ENCODE measurements around the gene SYN1.

Gene SYN1

GRCh38 chrX:47587906-47588735, 31.5 kb downstream of the SYN1 start:
- Histone ChIP-seq H3K9me3 (ENCODE audit: low read length) (no peaks in the 10 kb centered on the region), H3K27me3 (ENCODE audit: control insufficient read depth in 1 of 2, insufficient read depth in 2 of 2, low read length in 2 of 2) (no peaks in the 10 kb centered on the region), H3K9ac (ENCODE audit: low read length) (no peak overlapping the region), H3K27ac (ENCODE audit: low read depth, low read length) (no peak overlapping the region), H3K4me1 (ENCODE audit: insufficient read depth, low read length) (no peaks in the 10 kb centered on the region), H3K36me3 (ENCODE audit: insufficient read depth, low read length) (no peaks in the 10 kb centered on the region), H3K4me3 (ENCODE audit: low read depth in 1 of 2, low read length in 2 of 2) (no peak overlapping the region)

DNA sequence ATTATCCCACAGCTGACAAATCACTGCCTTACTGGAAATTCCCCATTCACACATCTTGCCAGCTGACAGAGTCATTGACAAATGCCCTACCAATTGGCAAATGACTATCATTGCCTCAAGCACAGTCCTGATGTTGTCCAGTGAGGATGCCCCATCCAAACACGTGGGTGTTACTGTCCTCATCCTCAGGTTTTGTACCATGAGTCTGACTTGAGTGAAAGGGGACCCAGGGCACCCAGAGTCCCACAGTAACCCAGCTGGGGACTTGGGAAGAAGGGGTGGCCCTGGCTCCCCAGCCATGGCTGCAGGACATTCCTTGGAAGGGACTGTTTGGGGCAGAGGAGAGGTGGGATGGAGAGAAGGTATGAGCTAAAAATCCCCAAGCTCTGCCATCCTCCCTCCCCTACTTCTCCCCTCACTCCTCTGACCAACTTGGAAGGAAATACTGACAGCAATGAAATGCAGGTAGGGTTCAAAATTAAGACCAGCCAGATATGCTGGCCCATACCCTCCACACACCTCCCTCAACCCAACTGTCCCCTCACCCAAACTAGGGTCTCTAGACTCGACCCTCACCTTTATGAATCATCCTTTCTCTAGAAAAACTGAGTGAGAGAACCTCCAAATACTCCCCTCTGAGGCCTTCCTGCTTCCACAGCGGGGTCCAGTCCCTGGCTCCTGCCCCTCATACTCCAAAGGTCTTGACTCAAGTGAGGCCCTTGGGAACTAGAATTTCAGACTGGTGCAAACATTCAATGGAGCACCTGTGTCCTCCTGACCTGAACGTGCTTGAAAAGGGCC, 32.4 kb downstream of the SYN1 start:
- no peak overlapping the region for H3K27ac ChIP-seq (ENCODE audit: low read depth, low read length)
- no peaks in the 10 kb centered on the region for H3K36me3 ChIP-seq (ENCODE audit: insufficient read depth, low read length)
- H3K4me1 ChIP-seq (ENCODE audit: insufficient read depth, low read length): no peaks in the 10 kb centered on the region
- H3K9ac ChIP-seq (ENCODE audit: low read length): no peak overlapping the region
- H3K27me3 ChIP-seq (ENCODE audit: control insufficient read depth in 1 of 2, insufficient read depth in 2 of 2, low read length in 2 of 2): no peaks in the 10 kb centered on the region
- H3K4me3 ChIP-seq (ENCODE audit: low read depth in 1 of 2, low read length in 2 of 2): no peak overlapping the region
- no peaks in the 10 kb centered on the region for H3K9me3 ChIP-seq (ENCODE audit: low read length)

GRCh38 chrX:47586043-47586787, 33.4 kb downstream of the SYN1 start:
- Histone ChIP-seq H3K9ac (ENCODE audit: low read length) (no peak overlapping the region), H3K4me1 (ENCODE audit: insufficient read depth, low read length) (no peaks in the 10 kb centered on the region), H3K9me3 (ENCODE audit: low read length) (no peaks in the 10 kb centered on the region), H3K27ac (ENCODE audit: low read depth, low read length) (no peak overlapping the region), H3K4me3 (ENCODE audit: low read depth in 1 of 2, low read length in 2 of 2) (no peak overlapping the region), H3K36me3 (ENCODE audit: insufficient read depth, low read length) (no peaks in the 10 kb centered on the region), H3K27me3 (ENCODE audit: control insufficient read depth in 1 of 2, insufficient read depth in 2 of 2, low read length in 2 of 2) (no peaks in the 10 kb centered on the region)

DNA sequence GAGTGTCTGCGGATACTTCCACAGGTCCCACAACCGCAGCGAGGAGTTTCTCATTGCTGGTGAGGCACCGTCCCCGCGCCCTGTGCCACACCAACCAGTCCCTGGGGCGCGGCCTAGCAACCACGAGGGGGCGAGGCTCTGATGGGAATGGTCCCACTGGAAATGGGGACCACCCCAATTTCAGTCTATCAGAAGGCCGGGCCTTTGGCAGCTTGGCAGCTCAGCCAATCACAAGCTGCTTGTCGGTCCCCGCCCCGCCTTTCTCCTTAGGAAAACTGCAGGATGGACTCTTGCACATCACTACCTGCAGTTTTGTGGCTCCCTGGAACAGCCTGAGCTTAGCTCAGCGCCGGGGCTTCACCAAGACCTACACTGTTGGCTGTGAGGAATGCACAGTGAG, 34.4 kb downstream of the SYN1 start:
- Histone ChIP-seq H3K4me3 (ENCODE audit: low read depth in 1 of 2, low read length in 2 of 2) (no peak overlapping the region), H3K9ac (ENCODE audit: low read length) (no peak overlapping the region), H3K4me1 (ENCODE audit: insufficient read depth, low read length) (no peaks in the 10 kb centered on the region), H3K36me3 (ENCODE audit: insufficient read depth, low read length) (no peaks in the 10 kb centered on the region), H3K9me3 (ENCODE audit: low read length) (no peaks in the 10 kb centered on the region), H3K27me3 (ENCODE audit: control insufficient read depth in 1 of 2, insufficient read depth in 2 of 2, low read length in 2 of 2) (no peaks in the 10 kb centered on the region), H3K27ac (ENCODE audit: low read depth, low read length) (no peak overlapping the region)

DNA sequence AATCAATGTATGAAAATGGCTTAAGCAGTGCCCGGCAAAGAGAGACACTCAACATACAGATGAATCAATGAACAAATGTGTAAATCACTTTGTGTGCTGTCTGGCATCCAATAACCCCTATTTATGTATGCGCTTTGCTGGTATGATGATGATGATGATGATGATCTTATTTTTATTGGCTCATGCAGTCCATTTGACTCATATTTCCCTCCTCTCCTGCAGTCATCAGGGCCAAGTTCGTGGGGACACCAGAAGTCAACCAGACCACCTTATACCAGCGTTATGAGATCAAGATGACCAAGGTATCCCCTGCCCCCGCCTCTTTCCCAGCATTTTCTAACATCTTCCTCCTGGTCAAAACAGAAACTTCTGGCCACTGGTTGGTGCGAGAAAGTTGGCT, 34.9 kb downstream of the SYN1 start:
- Histone ChIP-seq H3K27ac (ENCODE audit: low read depth, low read length) (no peak overlapping the region), H3K9me3 (ENCODE audit: low read length) (no peaks in the 10 kb centered on the region), H3K4me1 (ENCODE audit: insufficient read depth, low read length) (no peaks in the 10 kb centered on the region), H3K27me3 (ENCODE audit: control insufficient read depth in 1 of 2, insufficient read depth in 2 of 2, low read length in 2 of 2) (no peaks in the 10 kb centered on the region), H3K4me3 (ENCODE audit: low read depth in 1 of 2, low read length in 2 of 2) (no peak overlapping the region), H3K36me3 (ENCODE audit: insufficient read depth, low read length) (no peaks in the 10 kb centered on the region), H3K9ac (ENCODE audit: low read length) (no peak overlapping the region)

DNA sequence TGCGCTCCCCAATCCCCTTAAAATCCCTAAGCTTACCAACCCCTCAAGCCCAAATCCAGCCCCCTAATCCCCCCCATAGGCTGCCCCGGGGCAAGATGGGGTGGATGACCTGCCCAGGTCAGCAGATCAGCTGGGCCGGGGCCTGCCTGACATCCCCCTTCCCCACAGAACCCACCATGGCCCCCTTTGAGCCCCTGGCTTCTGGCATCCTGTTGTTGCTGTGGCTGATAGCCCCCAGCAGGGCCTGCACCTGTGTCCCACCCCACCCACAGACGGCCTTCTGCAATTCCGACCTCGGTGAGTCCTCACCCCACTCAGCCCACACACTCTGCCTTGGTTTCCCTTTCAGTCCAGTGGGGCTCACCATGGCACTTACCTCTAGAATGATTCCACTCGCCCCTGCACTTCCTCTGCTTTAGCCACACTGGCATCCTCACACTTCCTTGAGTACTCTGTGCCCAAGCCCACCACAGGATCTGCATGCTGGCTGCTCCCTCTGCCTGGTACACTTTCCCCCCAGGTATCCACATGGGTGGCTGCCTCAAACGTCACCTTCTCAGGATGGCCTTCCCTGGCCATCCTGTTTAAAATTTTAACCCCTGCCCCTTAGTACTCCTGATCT, 36.3 kb downstream of the SYN1 start:
- Histone ChIP-seq H3K9ac (ENCODE audit: low read length) (peak overlapping the region; percentile 39), H3K9me3 (ENCODE audit: low read length) (no peaks in the 10 kb centered on the region), H3K27ac (ENCODE audit: low read depth, low read length) (no peak overlapping the region), H3K27me3 (ENCODE audit: control insufficient read depth in 1 of 2, insufficient read depth in 2 of 2, low read length in 2 of 2) (no peaks in the 10 kb centered on the region), H3K4me3 (ENCODE audit: low read depth in 1 of 2, low read length in 2 of 2) (no peak overlapping the region), H3K4me1 (ENCODE audit: insufficient read depth, low read length) (no peaks in the 10 kb centered on the region), H3K36me3 (ENCODE audit: insufficient read depth, low read length) (no peaks in the 10 kb centered on the region)

GRCh38 chrX:47581731-47582647, 37.7 kb downstream of the SYN1 start, which contains the start of gene TIMP1:
Gene TIMP1 (plus strand): TSS chrX:47582436. CDS start chrX:47583416, 980 bp downstream.
- Histone ChIP-seq H3K9me3 (ENCODE audit: low read length) (no peaks in the 10 kb centered on the region), H3K36me3 (ENCODE audit: insufficient read depth, low read length) (no peaks in the 10 kb centered on the region), H3K4me1 (ENCODE audit: insufficient read depth, low read length) (no peaks in the 10 kb centered on the region), H3K27me3 (ENCODE audit: control insufficient read depth in 1 of 2, insufficient read depth in 2 of 2, low read length in 2 of 2) (no peaks in the 10 kb centered on the region), H3K4me3 (ENCODE audit: low read depth in 1 of 2, low read length in 2 of 2) (peak within 1 kb of the TSS; percentile 2 to 21), H3K9ac (ENCODE audit: low read length) (peak within 1 kb of the TSS; percentile 39), H3K27ac (ENCODE audit: low read depth, low read length) (peak within 1 kb of the TSS; percentile 67)

DNA sequence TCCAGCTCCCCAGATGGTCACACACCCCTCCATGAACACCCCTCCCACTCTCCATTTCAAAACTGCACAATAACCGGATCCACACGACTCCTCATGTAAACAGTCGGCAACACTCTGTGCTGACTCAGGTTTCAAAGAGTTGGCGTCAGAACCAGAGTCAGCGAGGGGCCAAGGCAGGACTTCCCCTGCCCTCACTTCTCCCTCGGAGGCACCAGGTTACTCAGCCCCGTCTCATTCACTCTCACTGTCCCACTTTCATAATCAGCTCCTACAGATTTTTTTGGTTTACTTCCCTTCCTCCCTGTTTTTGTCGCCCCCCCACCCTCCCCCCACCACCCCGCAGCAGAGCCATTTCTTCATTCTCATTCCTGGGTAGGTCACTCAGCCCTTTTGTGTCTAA, 40.1 kb downstream of the SYN1 start:
- Histone ChIP-seq H3K27me3 (ENCODE audit: control insufficient read depth in 1 of 2, insufficient read depth in 2 of 2, low read length in 2 of 2) (peaks cover 0 to under 1% of the 10 kb centered on the region in 2 donors), H3K9ac (ENCODE audit: low read length) (no peak overlapping the region), H3K4me3 (ENCODE audit: low read depth in 1 of 2, low read length in 2 of 2) (no peak overlapping the region), H3K9me3 (ENCODE audit: low read length) (no peaks in the 10 kb centered on the region), H3K36me3 (ENCODE audit: insufficient read depth, low read length) (no peaks in the 10 kb centered on the region), H3K27ac (ENCODE audit: low read depth, low read length) (no peak overlapping the region), H3K4me1 (ENCODE audit: insufficient read depth, low read length) (no peaks in the 10 kb centered on the region)

GRCh38 chrX:47578692-47579091, 41.0 kb downstream of the SYN1 start:
- H3K27me3 ChIP-seq (ENCODE audit: control insufficient read depth in 1 of 2, insufficient read depth in 2 of 2, low read length in 2 of 2): peaks cover 0 to 9% of the 10 kb centered on the region in 2 donors
- H3K4me3 ChIP-seq (ENCODE audit: low read depth in 1 of 2, low read length in 2 of 2): no peak overlapping the region
- H3K36me3 ChIP-seq (ENCODE audit: insufficient read depth, low read length): no peaks in the 10 kb centered on the region
- no peaks in the 10 kb centered on the region for H3K9me3 ChIP-seq (ENCODE audit: low read length)
- H3K4me1 ChIP-seq (ENCODE audit: insufficient read depth, low read length): no peaks in the 10 kb centered on the region
- no peak overlapping the region for H3K9ac ChIP-seq (ENCODE audit: low read length)
- no peak overlapping the region for H3K27ac ChIP-seq (ENCODE audit: low read depth, low read length)

DNA sequence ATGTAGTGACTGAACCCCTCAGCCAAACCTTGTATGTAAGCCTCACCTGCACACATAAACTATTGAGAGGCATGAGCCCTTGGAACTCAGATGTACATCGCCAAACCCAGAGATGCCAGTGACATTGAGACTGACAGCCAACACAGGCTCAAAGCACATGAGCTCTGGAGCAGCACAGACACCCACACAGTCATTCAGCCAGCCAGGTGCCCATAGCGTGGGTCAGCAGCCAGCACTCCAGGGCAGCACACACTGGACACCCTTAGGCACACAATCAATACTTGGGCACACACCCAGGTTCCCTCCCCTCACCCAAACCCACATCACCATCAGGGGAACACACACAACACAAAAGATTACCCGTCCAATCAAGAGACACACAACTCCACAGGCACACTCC, 41.8 kb downstream of the SYN1 start:
- no peak overlapping the region for H3K27ac ChIP-seq (ENCODE audit: low read depth, low read length)
- peaks cover 6% of the 10 kb centered on the region for H3K4me1 ChIP-seq (ENCODE audit: insufficient read depth, low read length)
- H3K27me3 ChIP-seq (ENCODE audit: control insufficient read depth in 1 of 2, insufficient read depth in 2 of 2, low read length in 2 of 2): peaks cover 0 to 17% of the 10 kb centered on the region in 2 donors
- H3K4me3 ChIP-seq (ENCODE audit: low read depth in 1 of 2, low read length in 2 of 2): no peak overlapping the region
- H3K36me3 ChIP-seq (ENCODE audit: insufficient read depth, low read length): no peaks in the 10 kb centered on the region
- H3K9me3 ChIP-seq (ENCODE audit: low read length): no peaks in the 10 kb centered on the region
- no peak overlapping the region for H3K9ac ChIP-seq (ENCODE audit: low read length)

All from muscle layer of colon (tissue), 2 donors.